Measurements from ENCODE around the gene GALNT10.

Gene GALNT10

DNA sequence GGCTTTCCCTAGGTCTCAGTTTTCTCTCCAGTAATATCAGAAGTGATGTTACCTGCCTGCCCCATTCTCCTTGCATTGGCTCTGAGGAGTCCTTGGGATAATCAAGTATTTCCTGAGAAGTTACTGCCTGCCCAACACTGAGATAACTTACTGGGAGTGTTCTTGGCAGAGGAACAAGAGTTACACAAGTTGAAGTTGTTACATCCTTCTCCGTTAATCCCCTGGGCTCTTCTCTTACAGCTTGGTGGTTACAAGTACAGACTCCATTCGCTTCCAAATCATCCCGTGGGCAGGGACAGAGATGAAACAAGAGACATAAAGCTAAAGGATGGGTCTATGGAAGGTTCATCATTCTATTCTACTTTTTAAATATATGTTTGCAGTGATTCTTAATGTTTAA lies 181.2 kb downstream of the GALNT10 start:
- DNase-seq (ENCODE audit: extremely low spot score) = no peak
- ChIA-PET CTCF (no interaction called here), POLR2A (no interaction called here)
- TF ChIP-seq HDGF (IDR thresholded peaks at IDR 0.05; ENCODE audit: borderline replicate concordance) (no peak), ELF4 (IDR thresholded peaks at IDR 0.05) (no peak), LEF1 (IDR thresholded peaks at IDR 0.05; ENCODE audit: borderline replicate concordance) (no peak), NFRKB (IDR thresholded peaks at IDR 0.05) (no peak), BHLHE40 (IDR thresholded peaks at IDR 0.05; ENCODE audit: borderline replicate concordance) (no peak), ARNT (IDR thresholded peaks at IDR 0.05) (no peak), FOXK2 (IDR thresholded peaks at IDR 0.05) (no peak), TARDBP (IDR thresholded peaks at IDR 0.05) (no peak), L3MBTL2 (conservative IDR thresholded peaks at IDR 0.05) (no peak), FOXA1 (IDR thresholded peaks at IDR 0.05) (no peak), SP1 (IDR thresholded peaks at IDR 0.05) (no peak), SUZ12 (IDR thresholded peaks at IDR 0.05) (no peak), FOXM1 (IDR thresholded peaks at IDR 0.05; ENCODE audit: borderline replicate concordance) (no peak), CTBP1 (IDR thresholded peaks at IDR 0.05; ENCODE audit: borderline replicate concordance) (no peak)
- TF ChIP-seq, protein P1, sequence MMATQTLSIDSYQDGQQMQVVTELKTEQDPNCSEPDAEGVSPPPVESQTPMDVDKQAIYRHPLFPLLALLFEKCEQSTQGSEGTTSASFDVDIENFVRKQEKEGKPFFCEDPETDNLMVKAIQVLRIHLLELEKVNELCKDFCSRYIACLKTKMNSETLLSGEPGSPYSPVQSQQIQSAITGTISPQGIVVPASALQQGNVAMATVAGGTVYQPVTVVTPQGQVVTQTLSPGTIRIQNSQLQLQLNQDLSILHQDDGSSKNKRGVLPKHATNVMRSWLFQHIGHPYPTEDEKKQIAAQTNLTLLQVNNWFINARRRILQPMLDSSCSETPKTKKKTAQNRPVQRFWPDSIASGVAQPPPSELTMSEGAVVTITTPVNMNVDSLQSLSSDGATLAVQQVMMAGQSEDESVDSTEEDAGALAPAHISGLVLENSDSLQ (IDR thresholded peaks at IDR 0.05) = no peak

DNA sequence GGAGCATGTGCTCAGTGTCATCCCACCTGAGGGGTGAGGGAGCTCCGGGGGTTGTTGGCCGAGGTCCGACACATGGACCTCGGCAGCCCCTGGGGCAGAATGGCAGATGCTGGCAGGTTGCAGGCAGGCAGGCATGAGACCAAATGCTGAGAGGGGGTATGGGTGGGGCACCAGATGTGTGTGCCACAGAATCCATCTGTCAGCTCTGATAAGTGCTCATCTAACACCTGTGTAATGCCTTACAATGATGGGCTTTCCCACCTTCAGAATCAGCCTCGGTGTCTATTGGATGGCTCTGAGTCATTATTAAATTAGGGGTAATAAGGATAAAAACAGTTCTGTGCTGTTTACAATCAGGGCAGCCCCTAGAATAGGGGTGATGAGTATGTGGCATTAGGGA lies 182.1 kb downstream of the GALNT10 start:
- POLR2A ChIA-PET = no interaction called here
- CTCF ChIA-PET = no interaction called here
- DNase-seq (ENCODE audit: extremely low spot score) = no peak

DNA sequence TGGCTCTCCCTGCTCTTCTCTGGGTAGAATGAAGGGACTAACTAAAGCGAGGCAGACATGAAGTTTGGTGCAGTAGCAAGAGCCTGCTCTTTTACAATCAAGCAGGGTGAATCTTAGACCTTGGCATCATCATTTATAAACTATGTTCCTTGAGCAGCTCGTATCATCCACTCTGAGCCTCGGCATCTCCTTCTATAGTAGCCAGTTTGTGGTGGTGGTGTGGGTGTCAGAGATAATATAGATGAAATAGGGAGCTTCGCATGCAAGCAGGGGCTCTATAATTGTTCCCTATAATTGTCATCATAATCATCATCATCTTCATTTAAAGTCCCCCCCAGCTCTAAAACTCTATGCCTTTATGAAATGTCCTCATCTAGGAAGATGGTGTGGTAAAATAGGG lies 182.8 kb downstream of the GALNT10 start:
- no peak for DNase-seq (ENCODE audit: extremely low spot score)
- TF ChIP-seq BHLHE40 (IDR thresholded peaks at IDR 0.05; ENCODE audit: borderline replicate concordance) = no peak
- no peak for TF ChIP-seq NFRKB (IDR thresholded peaks at IDR 0.05)
- CTCF ChIA-PET = no interaction called here
- POLR2A ChIA-PET = no interaction called here

More for the DNA sequence above, 182.1 kb downstream of the GALNT10 start:
- TF ChIP-seq ELF4 (IDR thresholded peaks at IDR 0.05) (no peak), FOXK2 (IDR thresholded peaks at IDR 0.05) (no peak), LEF1 (IDR thresholded peaks at IDR 0.05; ENCODE audit: borderline replicate concordance) (no peak)

DNA sequence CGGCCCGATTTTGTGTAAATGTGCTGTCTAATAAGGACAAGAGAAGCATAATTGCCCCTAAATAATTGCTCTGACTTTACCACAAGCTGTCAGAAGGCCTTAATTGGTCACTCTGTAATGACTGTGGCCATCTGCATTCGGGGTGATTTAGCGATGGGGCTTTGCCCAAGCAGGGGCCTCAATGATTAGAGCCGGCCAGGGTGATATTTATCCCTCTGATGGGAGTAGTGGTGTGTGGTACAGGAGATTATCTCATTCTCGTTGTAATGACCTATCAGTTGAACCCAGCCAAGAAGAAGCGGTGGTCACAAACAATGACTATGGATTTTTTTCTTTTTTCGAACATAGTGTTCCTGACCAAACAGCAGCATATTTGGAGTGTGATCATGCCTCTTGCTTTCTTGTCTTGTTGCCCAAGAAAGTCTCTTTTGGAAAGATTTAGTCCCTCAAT lies 183.2 kb downstream of the GALNT10 start:
- TF ChIP-seq BHLHE40 (IDR thresholded peaks at IDR 0.05; ENCODE audit: borderline replicate concordance) = no peak

DNA sequence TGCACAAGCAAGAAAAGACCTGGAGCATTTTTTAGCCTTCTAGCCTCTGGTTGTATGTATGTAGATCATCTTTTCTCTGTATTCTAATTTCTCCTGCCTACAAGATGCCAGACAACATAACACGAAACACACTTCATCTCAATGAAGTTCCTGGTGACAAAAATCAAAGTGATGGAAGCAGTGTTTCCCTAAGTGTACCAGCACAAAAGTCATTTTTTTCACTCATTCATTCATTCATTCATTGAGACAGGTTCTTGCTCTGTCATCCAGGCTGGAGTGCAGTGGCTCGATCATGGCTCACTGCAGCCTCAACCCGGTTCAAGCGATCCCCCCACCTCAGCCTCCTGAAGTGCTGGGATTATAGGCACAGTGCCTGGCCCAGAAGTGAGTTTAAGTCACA lies 183.7 kb downstream of the GALNT10 start:
- DNase-seq (ENCODE audit: extremely low spot score) = no peak
- TF ChIP-seq, protein P1 (IDR thresholded peaks at IDR 0.05) = no peak
- no peak for TF ChIP-seq FOXK2 (IDR thresholded peaks at IDR 0.05)
- TF ChIP-seq BHLHE40 (IDR thresholded peaks at IDR 0.05; ENCODE audit: borderline replicate concordance) = no peak
- no peak for TF ChIP-seq TARDBP (IDR thresholded peaks at IDR 0.05)
- TF ChIP-seq L3MBTL2 (conservative IDR thresholded peaks at IDR 0.05) = no peak
- no peak for TF ChIP-seq SUZ12 (IDR thresholded peaks at IDR 0.05)
- TF ChIP-seq ZNF384 (IDR thresholded peaks at IDR 0.05) = no peak
- no peak for TF ChIP-seq FOXA1 (IDR thresholded peaks at IDR 0.05)
- no peak for TF ChIP-seq CTBP1 (IDR thresholded peaks at IDR 0.05; ENCODE audit: borderline replicate concordance)
- TF ChIP-seq FOXM1 (IDR thresholded peaks at IDR 0.05; ENCODE audit: borderline replicate concordance) = no peak
- TF ChIP-seq HDGF (IDR thresholded peaks at IDR 0.05; ENCODE audit: borderline replicate concordance) = no peak
- TF ChIP-seq LEF1 (IDR thresholded peaks at IDR 0.05; ENCODE audit: borderline replicate concordance) = no peak
- TF ChIP-seq ELF4 (IDR thresholded peaks at IDR 0.05) = no peak
- TF ChIP-seq SP1 (IDR thresholded peaks at IDR 0.05) = no peak
- no peak for TF ChIP-seq NFRKB (IDR thresholded peaks at IDR 0.05)
- no peak for TF ChIP-seq ARNT (IDR thresholded peaks at IDR 0.05)
- ChIA-PET POLR2A (no interaction called here), CTCF (no interaction called here)

More for the DNA sequence above, 183.2 kb downstream of the GALNT10 start:
- no peak for DNase-seq (ENCODE audit: extremely low spot score)
- ChIA-PET CTCF (no interaction called here), POLR2A (no interaction called here)

DNA sequence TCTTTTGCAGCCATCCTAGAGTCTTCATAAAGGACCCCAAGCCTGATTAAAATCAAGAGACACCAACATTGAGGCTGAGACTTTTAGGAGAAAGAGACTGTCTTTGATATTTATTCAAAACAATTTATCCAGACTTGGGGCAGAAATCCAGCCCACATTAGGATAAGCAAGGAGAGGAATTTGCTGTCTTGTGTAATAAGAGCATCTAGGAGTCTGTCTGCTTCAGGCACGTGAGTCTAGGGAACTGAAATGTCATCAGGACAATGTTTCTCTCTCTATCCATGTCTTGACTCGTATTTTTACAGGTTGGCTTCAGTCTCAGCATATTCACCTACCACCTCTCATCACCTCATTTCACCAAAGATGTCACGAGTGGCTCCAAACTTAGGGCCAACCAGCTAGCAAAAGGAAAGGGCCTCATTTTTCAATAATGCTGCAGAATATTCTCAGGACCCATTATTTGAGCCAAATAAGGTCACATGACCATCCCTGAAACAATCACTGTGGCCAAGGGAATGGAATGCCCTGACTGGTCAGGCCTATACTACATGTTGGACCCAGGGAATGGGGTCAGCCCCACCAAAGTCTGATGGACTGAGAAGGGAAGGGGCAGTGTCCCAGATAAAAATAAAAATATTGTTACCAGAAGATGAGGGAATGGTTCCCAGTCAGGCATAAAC lies 184.9 kb downstream of the GALNT10 start:
- no peak for TF ChIP-seq SUZ12 (IDR thresholded peaks at IDR 0.05)
- no peak for TF ChIP-seq CTBP1 (IDR thresholded peaks at IDR 0.05; ENCODE audit: borderline replicate concordance)
- TF ChIP-seq SP1 (IDR thresholded peaks at IDR 0.05) = no peak
- POLR2A ChIA-PET = no interaction called here
- CTCF ChIA-PET = no interaction called here
- DNase-seq (ENCODE audit: extremely low spot score) = no peak

DNA sequence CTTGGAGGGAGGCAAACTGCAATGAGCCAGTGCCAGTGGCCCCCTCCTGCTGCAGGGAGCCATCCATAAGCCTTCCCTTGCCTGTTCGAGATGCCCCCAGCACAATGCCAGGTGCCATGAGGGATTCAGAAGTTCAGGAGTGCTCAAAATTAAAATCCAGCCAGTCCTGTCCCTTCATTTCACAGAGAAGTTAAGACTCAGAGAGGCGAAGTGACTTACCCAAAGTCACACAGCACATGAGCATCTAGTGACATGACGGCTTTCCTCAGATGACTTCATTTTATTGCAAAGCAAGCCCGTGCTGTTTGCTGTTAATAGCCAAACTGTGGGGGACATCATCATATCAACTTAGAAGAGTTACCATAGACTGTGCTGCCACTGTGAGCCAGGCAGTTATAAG lies 185.9 kb downstream of the GALNT10 start:
- CTCF ChIA-PET = no interaction called here
- TF ChIP-seq FOXM1 (IDR thresholded peaks at IDR 0.05; ENCODE audit: borderline replicate concordance) = no peak
- no peak for TF ChIP-seq ARNT (IDR thresholded peaks at IDR 0.05)
- TF ChIP-seq SP1 (IDR thresholded peaks at IDR 0.05) = no peak
- TF ChIP-seq, protein P1 (IDR thresholded peaks at IDR 0.05) = no peak
- TF ChIP-seq L3MBTL2 (conservative IDR thresholded peaks at IDR 0.05) = no peak
- no peak for TF ChIP-seq SUZ12 (IDR thresholded peaks at IDR 0.05)
- no peak for TF ChIP-seq FOXK2 (IDR thresholded peaks at IDR 0.05)
- no peak for TF ChIP-seq BHLHE40 (IDR thresholded peaks at IDR 0.05; ENCODE audit: borderline replicate concordance)
- TF ChIP-seq LEF1 (IDR thresholded peaks at IDR 0.05; ENCODE audit: borderline replicate concordance) = no peak
- no peak for TF ChIP-seq FOXA1 (IDR thresholded peaks at IDR 0.05)
- no peak for TF ChIP-seq HDGF (IDR thresholded peaks at IDR 0.05; ENCODE audit: borderline replicate concordance)
- no peak for TF ChIP-seq ZNF384 (IDR thresholded peaks at IDR 0.05)
- no peak for TF ChIP-seq TARDBP (IDR thresholded peaks at IDR 0.05)
- no peak for TF ChIP-seq ELF4 (IDR thresholded peaks at IDR 0.05)
- no peak for TF ChIP-seq NFRKB (IDR thresholded peaks at IDR 0.05)
- TF ChIP-seq CTBP1 (IDR thresholded peaks at IDR 0.05; ENCODE audit: borderline replicate concordance) = no peak
- POLR2A ChIA-PET = no interaction called here
- DNase-seq (ENCODE audit: extremely low spot score) = no peak
